ENCODE data around the gene KRTAP2-4. TPM values are rescaled to one million over a fixed set of nuclear protein-coding genes. Genes with fewer than 3 reads are reported as not detected.

Gene KRTAP2-4, protein sequence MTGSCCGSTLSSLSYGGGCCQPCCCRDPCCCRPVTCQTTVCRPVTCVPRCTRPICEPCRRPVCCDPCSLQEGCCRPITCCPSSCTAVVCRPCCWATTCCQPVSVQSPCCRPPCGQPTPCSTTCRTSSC
- total RNA-seq (not detected in 2 replicates), polyA plus RNA-seq (not detected in 2 replicates), polyA minus RNA-seq (not detected in 2 replicates), Bru-seq, nascent RNA (not detected), BruChase-seq, experiment 1, labeled RNA remaining after a 6-hour chase (not detected), BruChase-seq, experiment 2, labeled RNA remaining after a 2-hour chase (not detected)
- polyA plus RNA-seq (2011; cell fraction: cytosol; rRNA removed) = not detected in 2 replicates
- not detected in 2 replicates for polyA plus RNA-seq (2011; cell fraction: nucleus; rRNA removed)
- polyA plus RNA-seq (2012) = not detected in 2 replicates
- polyA minus RNA-seq (2011; cell fraction: cytosol; rRNA and poly(A)+ RNA removed) = not detected
- not detected in 2 replicates for polyA minus RNA-seq (2011; cell fraction: nucleus; rRNA and poly(A)+ RNA removed)
- long read RNA-seq = 0 reads

DNA sequence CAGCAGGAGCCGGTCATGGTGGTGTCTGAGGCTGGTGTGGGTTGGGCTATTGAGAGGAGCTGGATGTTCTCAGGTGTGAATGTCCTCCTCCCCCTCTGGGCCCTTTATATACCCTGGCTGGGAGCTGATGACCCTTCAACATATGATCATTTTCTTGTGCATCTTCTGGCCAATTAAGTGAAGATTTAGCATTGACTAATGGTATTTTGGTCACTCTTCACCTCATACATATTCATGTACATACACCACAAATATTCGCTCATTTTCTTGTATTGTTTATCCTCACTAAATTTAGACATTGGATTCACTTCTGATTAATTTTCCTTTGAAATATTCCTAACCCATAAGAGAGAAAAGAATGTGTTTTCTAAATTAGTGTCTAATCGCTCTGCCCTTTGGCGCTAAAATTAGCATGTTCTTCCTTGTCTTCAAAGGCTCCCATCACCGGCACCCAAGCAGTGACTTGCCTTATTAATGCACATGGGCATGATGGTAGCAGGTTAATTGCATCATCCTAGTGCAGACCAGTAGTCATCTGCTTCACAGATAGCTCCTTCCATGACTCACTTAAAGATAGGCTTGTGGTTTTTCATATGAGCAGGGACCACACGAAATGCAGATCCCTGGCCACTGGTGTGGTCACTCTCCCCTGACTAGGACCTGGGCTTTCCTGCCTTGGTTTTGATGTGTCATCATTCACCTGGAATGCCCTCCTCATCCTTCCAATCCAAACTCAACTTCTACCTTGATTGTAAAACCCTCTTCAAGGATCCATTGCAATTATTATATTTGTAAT, at the start of gene KRTAP2-4:
Gene KRTAP2-4 (minus strand): TSS at position 51 of the 796 bp plus-strand sequence. CDS start 34 bp downstream, at position 17.
- H4K20me1 ChIP-seq (replicated peaks; ENCODE audit: control insufficient read depth, extremely low read depth, insufficient read depth, low read length) = no peaks in the 10 kb centered on the region
- TF ChIP-seq EZH2 (IDR thresholded peaks at IDR 0.05; ENCODE audit: borderline replicate concordance, low read depth, low read length, severe bottlenecking) (no peak), MYC (IDR thresholded peaks at IDR 0.05; ENCODE audit: low read depth, low read length) (no peak), POLR2AphosphoS5 (IDR thresholded peaks at IDR 0.05; ENCODE audit: insufficient read depth, low read depth, low read length) (no peak), GATA2 (IDR thresholded peaks at IDR 0.05; ENCODE audit: insufficient read depth, insufficient read length, low read depth, low read length) (no peak), MAX (IDR thresholded peaks at IDR 0.05; ENCODE audit: insufficient read depth, insufficient read length) (no peak), POLR2A (IDR thresholded peaks at IDR 0.05; ENCODE audit: low read depth, low read length) (no peak), JUN (IDR thresholded peaks at IDR 0.05; ENCODE audit: borderline replicate concordance, insufficient read depth, insufficient read length, low read depth) (no peak), FOS (IDR thresholded peaks at IDR 0.05; ENCODE audit: borderline replicate concordance, insufficient read depth, low read length) (no peak)
- TF ChIP-seq, protein P1, sequence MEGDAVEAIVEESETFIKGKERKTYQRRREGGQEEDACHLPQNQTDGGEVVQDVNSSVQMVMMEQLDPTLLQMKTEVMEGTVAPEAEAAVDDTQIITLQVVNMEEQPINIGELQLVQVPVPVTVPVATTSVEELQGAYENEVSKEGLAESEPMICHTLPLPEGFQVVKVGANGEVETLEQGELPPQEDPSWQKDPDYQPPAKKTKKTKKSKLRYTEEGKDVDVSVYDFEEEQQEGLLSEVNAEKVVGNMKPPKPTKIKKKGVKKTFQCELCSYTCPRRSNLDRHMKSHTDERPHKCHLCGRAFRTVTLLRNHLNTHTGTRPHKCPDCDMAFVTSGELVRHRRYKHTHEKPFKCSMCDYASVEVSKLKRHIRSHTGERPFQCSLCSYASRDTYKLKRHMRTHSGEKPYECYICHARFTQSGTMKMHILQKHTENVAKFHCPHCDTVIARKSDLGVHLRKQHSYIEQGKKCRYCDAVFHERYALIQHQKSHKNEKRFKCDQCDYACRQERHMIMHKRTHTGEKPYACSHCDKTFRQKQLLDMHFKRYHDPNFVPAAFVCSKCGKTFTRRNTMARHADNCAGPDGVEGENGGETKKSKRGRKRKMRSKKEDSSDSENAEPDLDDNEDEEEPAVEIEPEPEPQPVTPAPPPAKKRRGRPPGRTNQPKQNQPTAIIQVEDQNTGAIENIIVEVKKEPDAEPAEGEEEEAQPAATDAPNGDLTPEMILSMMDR (IDR thresholded peaks at IDR 0.05; ENCODE audit: extremely low read depth in 1 of 2, insufficient read depth in 1 of 2, low read depth in 1 of 2, low read length in 2 of 2) = no peak
- no peak within 1 kb of the TSS for H3K27ac ChIP-seq (ENCODE audit: insufficient read depth, low read depth, low read length)

More for the DNA sequence above, at the start of gene KRTAP2-4:
- FAIRE-seq (no peak), DNase-seq (ENCODE audit: low read depth, low spot score) (no peak)
- H3K4me1 ChIP-seq (ENCODE audit: control insufficient read depth, extremely low read depth, insufficient read depth, low read length) = no peaks in the 10 kb centered on the region
- CTCF ChIA-PET = no interaction called here
- no peak within 1 kb of the TSS for H3K4me2 ChIP-seq (ENCODE audit: insufficient read depth, low read length)
- H3K9ac ChIP-seq (replicated peaks; ENCODE audit: extremely low read depth, insufficient read depth, low read length) = no peak within 1 kb of the TSS
- no peaks in the 10 kb centered on the region for H3K36me3 ChIP-seq (ENCODE audit: control insufficient read depth in 2 of 2, extremely low read depth in 1 of 2, insufficient read depth in 2 of 2, low read length in 2 of 2)
- peaks cover 4 to 5% of the 10 kb centered on the region in 2 experiments for H3K27me3 ChIP-seq (ENCODE audit: control insufficient read depth in 2 of 2, insufficient read depth in 2 of 2, low read length in 2 of 2)
- H2AFZ ChIP-seq (ENCODE audit: low read depth, low read length) = no peak within 1 kb of the TSS
- POLR2A ChIA-PET = no interaction called here
- H3K4me3 ChIP-seq (replicated peaks in 1 of 3; ENCODE audit: insufficient read depth in 1 of 3, low read depth in 1 of 3, low read length in 3 of 3) = no peak within 1 kb of the TSS
- no TSS peak for BruUV-seq (replicated peaks)
- H3K9me1 ChIP-seq (replicated peaks; ENCODE audit: control insufficient read depth, extremely low read depth, insufficient read depth, low read length) = no peaks in the 10 kb centered on the region
- no peaks in the 10 kb centered on the region for H3K9me3 ChIP-seq (replicated peaks; ENCODE audit: control insufficient read depth, insufficient read depth, low read length)
- no peaks in the 10 kb centered on the region for H3K79me2 ChIP-seq (ENCODE audit: control insufficient read depth, insufficient read depth, low read length)
- intact Hi-C loops (cut with micrococcal nuclease) = no loop called here
- dilution Hi-C loops (cut with MboI; ENCODE audit: extremely low pct_ligation_motif_present, low sequenced_read_pairs) = no loop called here
